IMR-90 (cell line): ENCODE results near the gene PCMTD2. TPM values are rescaled to one million over a fixed set of nuclear protein-coding genes. Genes with fewer than 3 reads are reported as not detected.

Experiments
- ATAC-seq: fragments of 200-7000 bp; cut with Tn5 transposase; 2 replicates; pipeline ENCODE4 v1.9.1; 2020; ENCODE audit warnings: low read depth, mild to moderate bottlenecking, moderate library complexity
- BruUV-seq: library from RNA; stranded (reverse); fragments of 400-500 nt; replicated peaks from 2 replicates; lab custom pipeline; 2021; lab: Mats Ljungman, UMichigan
- CTCF ChIA-PET: fragments of 300-600 bp; formaldehyde crosslinking; extraction: SDS; loops from one replicate; lab custom pipeline; 2021; ENCODE audit warnings: antibody characterized with exemption; lab: Yijun Ruan, JAX
- POLR2A ChIA-PET: fragments of 300-600 bp; sonication (Branson Sonifier 250); formaldehyde crosslinking; loops from one replicate; lab custom pipeline; 2022; ENCODE audit warnings: antibody characterized with exemption; ENCODE audit not compliant: unreplicated experiment; lab: Charles Lee
- DNase-seq: peaks from one replicate; pipeline ENCODE4 v3.0.0; 2013
- H2AFZ ChIP-seq: replicated peaks from 2 replicates; pipeline ENCODE3; 2013; ENCODE audit warnings: low read length, mild to moderate bottlenecking; ENCODE audit not compliant: poor library complexity
- H2AK5ac ChIP-seq: 2 replicates; pipeline ENCODE4 v1.6.1; 2013; ENCODE audit warnings: low read depth, low read length, inconsistent platforms
- H2AK9ac ChIP-seq: replicated peaks from 2 replicates; pipeline ENCODE3; 2013; ENCODE audit warnings: mild to moderate bottlenecking, low read depth, low read length, moderate library complexity; ENCODE audit not compliant: poor library complexity
- H2BK120ac ChIP-seq: 2 replicates; pipeline ENCODE4 v1.6.1; 2013; ENCODE audit warnings: low read depth, low read length, inconsistent platforms
- H2BK15ac ChIP-seq: 3 replicates; pipeline ENCODE4 v1.6.1; 2013; ENCODE audit warnings: low read depth, low read length, inconsistent platforms
- H2BK20ac ChIP-seq: 2 replicates; pipeline ENCODE4 v1.6.1; 2013; ENCODE audit warnings: low read depth, mild to moderate bottlenecking, inconsistent platforms, low read length, moderate library complexity
- H2BK5ac ChIP-seq: 2 replicates; pipeline ENCODE4 v1.6.1; 2013; ENCODE audit warnings: mild to moderate bottlenecking, low read depth, low read length, inconsistent platforms; ENCODE audit not compliant: poor library complexity, severe bottlenecking
- H3K14ac ChIP-seq: replicated peaks from 2 replicates; pipeline ENCODE4 v1.6.1; 2013; ENCODE audit warnings: low read depth, low read length, inconsistent platforms
- H3K18ac ChIP-seq: 2 replicates; pipeline ENCODE4 v1.6.1; 2013; ENCODE audit warnings: low read depth, low read length, control low read depth
- H3K23ac ChIP-seq: 2 replicates; pipeline ENCODE4 v1.6.1; 2013; ENCODE audit warnings: low read depth, low read length, inconsistent platforms
- H3K27ac ChIP-seq: 2 replicates; pipeline ENCODE4 v1.5.1; 2013; ENCODE audit warnings: mild to moderate bottlenecking, control low read depth, low read length; ENCODE audit not compliant: insufficient read depth
- H3K27me3 ChIP-seq: 2 replicates; pipeline ENCODE4 v1.6.1; 2013; ENCODE audit warnings: low read length; ENCODE audit not compliant: control insufficient read depth, insufficient read depth
- H3K36me3 ChIP-seq: 2 replicates; pipeline ENCODE4 v1.6.1; 2013; ENCODE audit warnings: low read length, mixed read lengths; ENCODE audit not compliant: control insufficient read depth, insufficient read depth
- H3K4ac ChIP-seq: 2 replicates; pipeline ENCODE4 v1.6.1; 2013; ENCODE audit warnings: low read depth, low read length, inconsistent platforms
- H3K4me1 ChIP-seq: 2 replicates; pipeline ENCODE4 v1.6.1; 2013; ENCODE audit warnings: low read length, mixed read lengths; ENCODE audit not compliant: control insufficient read depth, insufficient read depth
- H3K4me2 ChIP-seq: 2 replicates; pipeline ENCODE4 v1.6.1; 2013; ENCODE audit warnings: low read depth, mild to moderate bottlenecking, control low read depth, low read length, moderate library complexity
- H3K4me3 ChIP-seq: 2 replicates; pipeline ENCODE4 v1.5.1; 2013; ENCODE audit warnings: low read depth, mild to moderate bottlenecking, control low read depth, low read length, moderate library complexity; ENCODE audit not compliant: insufficient read depth
- H3K56ac ChIP-seq: 2 replicates; pipeline ENCODE4 v1.6.1; 2013; ENCODE audit warnings: low read length, inconsistent platforms; ENCODE audit not compliant: insufficient read depth; ENCODE audit errors: extremely low read depth
- H3K79me1 ChIP-seq, 2 experiments: 2 replicates each; pipeline ENCODE4 v1.6.1; 2013; ENCODE audit warnings: low read length in 2 of 2, inconsistent platforms in 1 of 2, low read depth in 1 of 2
- H3K9ac ChIP-seq: 2 replicates; pipeline ENCODE4 v1.6.1; 2013; ENCODE audit warnings: low read depth, low read length, control low read depth
- H3K9me1 ChIP-seq: 2 replicates; pipeline ENCODE4 v1.6.1; 2013; ENCODE audit warnings: low read length, inconsistent platforms; ENCODE audit not compliant: insufficient read depth
- H3K9me3 ChIP-seq: 2 replicates; pipeline ENCODE4 v1.6.1; 2013; ENCODE audit warnings: low read length; ENCODE audit not compliant: control insufficient read depth, insufficient read depth
- H4K20me1 ChIP-seq: 2 replicates; pipeline ENCODE4 v1.6.1; 2013; ENCODE audit warnings: low read length, inconsistent platforms; ENCODE audit not compliant: insufficient read depth
- H4K5ac ChIP-seq: 2 replicates; pipeline ENCODE4 v1.6.1; 2013; ENCODE audit warnings: mild to moderate bottlenecking, low read depth, low read length, control low read depth
- H4K8ac ChIP-seq, 2 experiments: 2 replicates each; pipeline ENCODE4 v1.6.1; 2013; ENCODE audit warnings: low read depth in 2 of 2, low read length in 2 of 2, control low read depth in 1 of 2, inconsistent platforms in 1 of 2
- H4K91ac ChIP-seq: 2 replicates; pipeline ENCODE4 v1.6.1; 2013; ENCODE audit warnings: low read depth, low read length, inconsistent platforms; ENCODE audit not compliant: insufficient read depth
- RCOR1 ChIP-seq: IDR thresholded peaks from 2 replicates; pipeline ENCODE4 v1.6.1; 2012; ENCODE audit warnings: mild to moderate bottlenecking, low read length, improper control_type of control experiment; ENCODE audit not compliant: insufficient replicate concordance
- WGBS, 2 experiments: methylation state at CpG; one replicate each; pipeline versions ENCODE4 v1.1.5 to v1.1.7; 2013; ENCODE audit warnings: missing lambda C conversion rate in 2 of 2; ENCODE audit not compliant: insufficient read length in 1 of 2; ENCODE audit errors: extremely low coverage in 2 of 2; 5-methylcytosine and 5-hydroxymethylcytosine counted together
- dilution Hi-C: fragments of 300-500 bp; cut with HindIII; formaldehyde crosslinking; loops from one replicate; pipeline ENCODE4 v1.14.3; 2018; ENCODE audit warnings: low sequenced_read_pairs; ENCODE audit not compliant: unreplicated experiment
- in situ Hi-C: fragments of 300-500 bp; cut with MboI; formaldehyde crosslinking; loops from 3 replicates; pipeline ENCODE4 v1.14.3; 2019; ENCODE audit warnings: low sequenced_read_pairs, inconsistent platforms, mixed read lengths
- intact Hi-C: fragments of 100-400 bp; cut with micrococcal nuclease; formaldehyde crosslinking; loops from 2 replicates; pipeline ENCODE4 v1.10.0; 2022
- polyA plus RNA-seq, 3 experiments: library from polyadenylated mRNA; depleted of rRNA; stranded (reverse); fragments of >200 nt; gene quantifications; 2 replicates each; pipeline ENCODE4 v1.2.3, GENCODE V29; 2012; ENCODE audit warnings: low replicate concordance in 1 of 3
- total RNA-seq: library from RNA; depleted of rRNA; stranded (reverse); fragments of >200 nt; gene quantifications from 2 replicates; pipeline ENCODE4 v1.2.3, GENCODE V29; 2012

Gene PCMTD2
- total and polyA plus RNA-seq, 2 of the 4 experiments (the other 2 are of a cell fraction): 23.6 to 28.3 TPM

- H3K18ac ChIP-seq: no peak overlapping the region
- no peak overlapping the region for H2AFZ ChIP-seq
- POLR2A ChIA-PET: no interaction called here
- H3K4me1 ChIP-seq: peaks cover 4% of the 10 kb centered on the region
- no TSS peak for BruUV-seq
- no peak overlapping the region for H3K4me2 ChIP-seq
- DNase-seq (no peak), ATAC-seq (0 out of 2 replicates have a peak, but pooled peaks have one; percentile 28)
- CTCF ChIA-PET: no interaction called here
- dilution Hi-C loops (no loop called here), in situ Hi-C loops (no loop called here), intact Hi-C loops (no loop called here)
- no peak overlapping the region for H2BK20ac ChIP-seq
- no peak overlapping the region for H3K9ac ChIP-seq
- TF ChIP-seq RCOR1: no peak
- no peak overlapping the region for H4K8ac ChIP-seq
- no peak overlapping the region for H3K4ac ChIP-seq
- H3K36me3 ChIP-seq: peaks cover 17% of the 10 kb centered on the region
- no peak overlapping the region for H3K23ac ChIP-seq
- H3K56ac ChIP-seq: no peak overlapping the region
- no peak overlapping the region for H2AK5ac ChIP-seq
- H2BK15ac ChIP-seq: no peak overlapping the region
- no peak overlapping the region for H4K91ac ChIP-seq
- H3K9me1 ChIP-seq: peaks cover 11% of the 10 kb centered on the region
- H3K79me1 ChIP-seq: peaks cover 23 to 25% of the 10 kb centered on the region in 2 experiments
- H3K4me3 ChIP-seq: no peak overlapping the region
- 0 out of 2 replicates have a peak, but pooled peaks cover 7% of the 10 kb centered on the region for H4K20me1 ChIP-seq
- no peaks in the 10 kb centered on the region for H3K27me3 ChIP-seq
- no peak overlapping the region for H3K14ac ChIP-seq
- H3K27ac ChIP-seq: no peak overlapping the region
- no peak overlapping the region for H2AK9ac ChIP-seq
- H2BK5ac ChIP-seq: no peak overlapping the region
- H4K5ac ChIP-seq: no peak overlapping the region
- H2BK120ac ChIP-seq: no peak overlapping the region
- no CpG with 5 or more reads among the region's 5 CpGs for WGBS, 2 experiments
- H3K9me3 ChIP-seq: no peaks in the 10 kb centered on the region
Observed at GRCh38 chr20:64265201-64265600, 9.7 kb downstream of the PCMTD2 start.
